Mucosa of rectum (tissue), 2 donors: Measurements from ENCODE around the gene TECPR1.
"Not testable (repeated sequence)": the region's sequence is repeated elsewhere in the genome, so short reads cannot be mapped to it uniquely, and the experiment has no call there.

Source experiments
- H3K27ac ChIP-seq, 2 donors: one replicate each; pipeline ENCODE4 v1.7.0; 2013; ENCODE audit warnings: inconsistent platforms in 2 of 2, low read depth in 2 of 2, low read length in 2 of 2
- H3K27me3 ChIP-seq, 2 donors: one replicate each; pipeline ENCODE4 v1.7.0; 2013; ENCODE audit warnings: low read length in 2 of 2; ENCODE audit not compliant: control insufficient read depth in 2 of 2, insufficient read depth in 2 of 2
- H3K36me3 ChIP-seq, 2 donors: one replicate each; pipeline ENCODE4 v1.7.0; 2013; ENCODE audit warnings: low read length in 2 of 2; ENCODE audit not compliant: control insufficient read depth in 2 of 2, insufficient read depth in 2 of 2
- H3K4me1 ChIP-seq, 2 donors: one replicate each; pipeline ENCODE4 v1.7.0; 2013; ENCODE audit warnings: low read length in 2 of 2, mild to moderate bottlenecking in 1 of 2; ENCODE audit not compliant: control insufficient read depth in 2 of 2, insufficient read depth in 2 of 2
- H3K4me3 ChIP-seq, 2 donors: one replicate each; pipeline ENCODE4 v1.7.0; 2013; ENCODE audit warnings: low read length in 2 of 2
- H3K9ac ChIP-seq, 2 donors: one replicate each; pipeline ENCODE4 v1.7.0; 2013; ENCODE audit warnings: low read length in 2 of 2, low read depth in 1 of 2, mild to moderate bottlenecking in 1 of 2
- H3K9me3 ChIP-seq, 2 donors: one replicate each; pipeline ENCODE4 v1.7.0; 2013; ENCODE audit warnings: low read length in 2 of 2; ENCODE audit not compliant: control insufficient read depth in 2 of 2
- donor health status: healthy.
- donor health status: Normal muscosa, but diverticular disease.

The TECPR1 gene

GRCh38 chr7:98228801-98229200 lies 23.2 kb downstream of the TECPR1 start:
- Histone ChIP-seq H3K9me3 (no peaks in the 10 kb centered on the region), H3K27me3 (no peaks in the 10 kb centered on the region), H3K9ac (no peak overlapping the region), H3K4me1 (no peaks in the 10 kb centered on the region), H3K4me3 (no peak overlapping the region), H3K36me3 (peaks cover 13 to 24% of the 10 kb centered on the region in 2 donors), H3K27ac (no peak overlapping the region)

- Histone ChIP-seq H3K27ac (no peak overlapping the region), H3K9ac (no peak overlapping the region), H3K36me3 (peaks cover 13 to 24% of the 10 kb centered on the region in 2 donors), H3K9me3 (no peaks in the 10 kb centered on the region), H3K4me1 (no peaks in the 10 kb centered on the region), H3K4me3 (no peak overlapping the region), H3K27me3 (no peaks in the 10 kb centered on the region)
These were observed 24.1 kb downstream of the TECPR1 start for GRCh38 chr7:98227939-98228338.

GRCh38 chr7:98225913-98226614 lies 26.0 kb downstream of the TECPR1 start:
- Histone ChIP-seq H3K27me3 (no peaks in the 10 kb centered on the region), H3K4me3 (no peak overlapping the region), H3K9ac (no peak overlapping the region), H3K4me1 (no peaks in the 10 kb centered on the region), H3K9me3 (no peaks in the 10 kb centered on the region), H3K36me3 (peaks cover 16 to 24% of the 10 kb centered on the region in 2 donors), H3K27ac (no peak overlapping the region)

GRCh38 chr7:98224701-98225181 lies 27.3 kb downstream of the TECPR1 start:
- Histone ChIP-seq H3K9ac (no peak overlapping the region), H3K27me3 (no peaks in the 10 kb centered on the region), H3K27ac (no peak overlapping the region), H3K36me3 (peaks cover 14 to 24% of the 10 kb centered on the region in 2 donors), H3K4me1 (no peaks in the 10 kb centered on the region), H3K4me3 (no peak overlapping the region), H3K9me3 (no peaks in the 10 kb centered on the region)

- Histone ChIP-seq H3K4me3 (no peak overlapping the region), H3K27ac (no peak overlapping the region), H3K9ac (no peak overlapping the region), H3K9me3 (no peaks in the 10 kb centered on the region), H3K27me3 (no peaks in the 10 kb centered on the region), H3K4me1 (no peaks in the 10 kb centered on the region), H3K36me3 (peaks cover 14 to 24% of the 10 kb centered on the region in 2 donors)
These were observed 27.9 kb downstream of the TECPR1 start for GRCh38 chr7:98223898-98224700.

GRCh38 chr7:98223351-98223897 lies 28.6 kb downstream of the TECPR1 start:
- no peak overlapping the region for H3K4me3 ChIP-seq
- no peak overlapping the region for H3K27ac ChIP-seq
- no peaks in the 10 kb centered on the region for H3K4me1 ChIP-seq
- no peak overlapping the region for H3K9ac ChIP-seq
- H3K27me3 ChIP-seq = no peaks in the 10 kb centered on the region
- no peaks in the 10 kb centered on the region for H3K9me3 ChIP-seq
- H3K36me3 ChIP-seq = peaks cover 14 to 18% of the 10 kb centered on the region in 2 donors

GRCh38 chr7:98222533-98223195 lies 29.4 kb downstream of the TECPR1 start:
- no peaks in the 10 kb centered on the region for H3K27me3 ChIP-seq
- H3K27ac ChIP-seq = no peak overlapping the region
- H3K4me3 ChIP-seq = no peak overlapping the region
- no peaks in the 10 kb centered on the region for H3K9me3 ChIP-seq
- no peak overlapping the region for H3K9ac ChIP-seq
- H3K36me3 ChIP-seq = peaks cover 12 to 13% of the 10 kb centered on the region in 2 donors
- no peaks in the 10 kb centered on the region for H3K4me1 ChIP-seq

- Histone ChIP-seq H3K4me3 (no peak overlapping the region), H3K4me1 (no peaks in the 10 kb centered on the region), H3K27ac (no peak overlapping the region), H3K27me3 (no peaks in the 10 kb centered on the region), H3K9ac (no peak overlapping the region), H3K9me3 (no peaks in the 10 kb centered on the region), H3K36me3 (peaks cover 14 to 15% of the 10 kb centered on the region in 2 donors)
These were observed 30.2 kb downstream of the TECPR1 start for GRCh38 chr7:98221611-98222532.

- H3K36me3 ChIP-seq = peaks cover 9 to 11% of the 10 kb centered on the region in 2 donors
- not testable (repeated sequence) for H3K27ac ChIP-seq, H3K9ac ChIP-seq, H3K27me3 ChIP-seq, H3K4me1 ChIP-seq, H3K4me3 ChIP-seq, H3K9me3 ChIP-seq
These were observed 32.6 kb downstream of the TECPR1 start for GRCh38 chr7:98219382-98219781.
